Fibroblast of villous mesenchyme (primary cell): ENCODE results near the gene MISP. TPM values are rescaled to one million over a fixed set of nuclear protein-coding genes. Genes with fewer than 3 reads are reported as not detected.

ENCODE experiments used
- DNase-seq: peaks from one replicate; pipeline ENCODE4 v3.0.0-alpha.2; 2010; ENCODE audit warnings: low read depth
- H3K4me3 ChIP-seq: 2 replicates; pipeline ENCODE4 v1.5.1; 2011; ENCODE audit warnings: low read depth, mild to moderate bottlenecking, low read length
- CTCF ChIP-seq: IDR thresholded peaks from 2 replicates; pipeline ENCODE4 v1.5.1; 2012; ENCODE audit warnings: low read depth, mild to moderate bottlenecking, low read length; ENCODE audit not compliant: insufficient read depth
- total RNA-seq: library from RNA; depleted of rRNA; stranded (reverse); fragments of >200 nt; gene quantifications from 2 replicates; pipeline ENCODE4 v1.2.3, GENCODE V29; 2012

MISP gene
- total RNA-seq, 1 donor: 0.43 TPM

- peak; percentile 63 for DNase-seq
- no peak overlapping the region for H3K4me3 ChIP-seq
- no peak for TF ChIP-seq CTCF
Observed at GRCh38 chr19:718991-719512, 31.9 kb upstream of the MISP start.

GRCh38 chr19:719636-720344 is 31.1 kb upstream of the MISP start:
- DNase-seq: no peak
- no peak overlapping the region for H3K4me3 ChIP-seq
- no peak for TF ChIP-seq CTCF

GRCh38 chr19:720345-721160 is 30.4 kb upstream of the MISP start:
- DNase-seq: no peak
- TF ChIP-seq CTCF: no peak
- no peak overlapping the region for H3K4me3 ChIP-seq

- DNase-seq: peak; percentile 28
- TF ChIP-seq CTCF: no peak
- H3K4me3 ChIP-seq: no peak overlapping the region
Observed at GRCh38 chr19:722553-723101, 28.3 kb upstream of the MISP start.

GRCh38 chr19:723247-723646 is 27.7 kb upstream of the MISP start:
- no peak for TF ChIP-seq CTCF
- no peak for DNase-seq
- no peak overlapping the region for H3K4me3 ChIP-seq

- H3K4me3 ChIP-seq: no peak overlapping the region
- TF ChIP-seq CTCF: no peak
- no peak for DNase-seq
Observed at GRCh38 chr19:723714-724113, 27.2 kb upstream of the MISP start.
